Activated CD8-positive, alpha-beta T cell treated with anti-CD3 and anti-CD28 coated beads for 36 hours (primary cell): ENCODE data around the gene CERKL. TPM values are rescaled to one million over a fixed set of nuclear protein-coding genes. Genes with fewer than 3 reads are reported as not detected.

ENCODE experiments used
- ATAC-seq: fragments of 200-7000 bp; cut with Tn5 transposase; one replicate; pipeline ENCODE4 v1.10.0; 2021; ENCODE audit warnings: mild to moderate bottlenecking, moderate library complexity
- CTCF ChIA-PET: fragments of 350-600 bp; sonication (Branson Sonifier 250); formaldehyde crosslinking; loops from one replicate; lab custom pipeline; 2021; ENCODE audit warnings: antibody characterized with exemption; lab: Charles Lee
- POLR2A ChIA-PET: fragments of 350-600 bp; sonication (Branson Sonifier 250); formaldehyde crosslinking; loops from one replicate; lab custom pipeline; 2021; ENCODE audit warnings: antibody characterized with exemption; lab: Charles Lee
- DNase-seq: peaks from one replicate; pipeline ENCODE4 v3.0.0-alpha.2; 2020
- H3K27ac Mint-ChIP-seq: one replicate; pipeline ENCODE4 v1.8.0; 2021; ENCODE audit warnings: mild to moderate bottlenecking, mixed read lengths
- H3K27me3 Mint-ChIP-seq: one replicate; pipeline ENCODE4 v1.8.0; 2021; ENCODE audit warnings: mixed read lengths
- H3K36me3 Mint-ChIP-seq: one replicate; pipeline ENCODE4 v1.8.0; 2021; ENCODE audit warnings: low read depth, mixed read lengths
- H3K4me1 Mint-ChIP-seq: one replicate; pipeline ENCODE4 v1.8.0; 2021; ENCODE audit warnings: low read depth, mixed read lengths
- H3K4me3 Mint-ChIP-seq: one replicate; pipeline ENCODE4 v1.8.0; 2021; ENCODE audit warnings: mild to moderate bottlenecking, moderate library complexity, mixed read lengths
- H3K9me3 Mint-ChIP-seq: one replicate; pipeline ENCODE4 v1.8.0; 2021; ENCODE audit warnings: mixed read lengths
- CTCF ChIP-seq: fragments of 200-600 bp; IDR thresholded peaks from one replicate; pipeline ENCODE4 v1.8.0; 2022; ENCODE audit warnings: antibody characterized with exemption, mild to moderate bottlenecking
- intact Hi-C: fragments of 100-400 bp; cut with micrococcal nuclease; formaldehyde crosslinking; loops from one replicate; pipeline ENCODE4 v1.10.0; 2022
- total RNA-seq, 2 experiments: library from RNA; stranded (reverse); gene quantifications; one replicate each; pipeline ENCODE4 v1.2.3, GENCODE V29; 2021

CERKL gene
- total RNA-seq, 2 experiments from 2014 or later, result 0.11 to 0.20 TPM

- ATAC-seq, result no peak
- TF ChIP-seq CTCF, result no peak
- Mint-ChIP-seq H3K27me3 (peaks cover 75% of the 10 kb centered on the region), H3K9me3 (no peaks in the 10 kb centered on the region), H3K4me1 (peaks cover 32% of the 10 kb centered on the region), H3K27ac (no peak overlapping the region), H3K4me3 (no peak overlapping the region), H3K36me3 (no peaks in the 10 kb centered on the region)
- POLR2A ChIA-PET, result no interaction called here
- no peak for DNase-seq
- intact Hi-C loops, result no loop called here
- CTCF ChIA-PET, result interaction anchor here (0.9 to 1.1 kb wide), 2 partner anchors 30 to 580 kb away, joined by 3 to 8 read pairs; no protein-coding TSS in a partner anchor
Measured at GRCh38 chr2:181684454-181685149, 27.7 kb upstream of the CERKL start.

- Mint-ChIP-seq H3K9me3 (peaks cover 1% of the 10 kb centered on the region), H3K36me3 (no peaks in the 10 kb centered on the region), H3K4me1 (peaks cover 35% of the 10 kb centered on the region), H3K27ac (no peak overlapping the region), H3K27me3 (peaks cover 79% of the 10 kb centered on the region), H3K4me3 (peak overlapping the region; percentile 55)
- intact Hi-C loops, result no loop called here
- ChIA-PET CTCF (interaction anchor here (0.9 to 1.4 kb wide), 3 partner anchors 31 to 579 kb away, joined by 3 to 8 read pairs (median 3); no protein-coding TSS in a partner anchor), POLR2A (no interaction called here)
- DNase-seq (peak; percentile 28), ATAC-seq (peak; percentile 18)
- no peak for TF ChIP-seq CTCF
Measured at GRCh38 chr2:181683518-181684453, 26.9 kb upstream of the CERKL start.

- TF ChIP-seq CTCF, result no peak
- DNase-seq, result no peak
- H3K4me3 Mint-ChIP-seq, result peak overlapping the region; percentile 55
- no peak overlapping the region for H3K27ac Mint-ChIP-seq
- no peaks in the 10 kb centered on the region for H3K36me3 Mint-ChIP-seq
- H3K27me3 Mint-ChIP-seq, result peaks cover 83% of the 10 kb centered on the region
- intact Hi-C loops, result no loop called here
- H3K9me3 Mint-ChIP-seq, result peaks cover 5% of the 10 kb centered on the region
- no peak for ATAC-seq
- POLR2A ChIA-PET, result no interaction called here
- CTCF ChIA-PET, result interaction anchor here (1.4 kb wide), 1 partner anchor 32 kb away, joined by 3 read pairs; no protein-coding TSS in a partner anchor
- peaks cover 39% of the 10 kb centered on the region for H3K4me1 Mint-ChIP-seq
Measured at GRCh38 chr2:181682795-181683517, 26.1 kb upstream of the CERKL start.

- Mint-ChIP-seq H3K27ac (no peak overlapping the region), H3K27me3 (peaks cover 82% of the 10 kb centered on the region), H3K4me3 (peak overlapping the region; percentile 57), H3K4me1 (peaks cover 39% of the 10 kb centered on the region), H3K36me3 (no peaks in the 10 kb centered on the region), H3K9me3 (peaks cover 5% of the 10 kb centered on the region)
- ATAC-seq (no peak), DNase-seq (no peak)
- CTCF ChIA-PET, result interaction anchor here (1.4 kb wide), 1 partner anchor 33 kb away, joined by 3 read pairs; no protein-coding TSS in a partner anchor
- TF ChIP-seq CTCF, result no peak
- POLR2A ChIA-PET, result no interaction called here
- intact Hi-C loops, result no loop called here
Measured at GRCh38 chr2:181682026-181682789, 25.3 kb upstream of the CERKL start.
